GM19193 (cell line): Measurements from ENCODE around the gene ZNF662.

Source experiments
- POLR2A ChIP-seq: IDR thresholded peaks from 4 replicates; pipeline ENCODE4 v1.6.1; 2011; ENCODE audit not compliant: insufficient read depth, insufficient read length; ENCODE audit errors: extremely low read depth

ZNF662 gene

DNA sequence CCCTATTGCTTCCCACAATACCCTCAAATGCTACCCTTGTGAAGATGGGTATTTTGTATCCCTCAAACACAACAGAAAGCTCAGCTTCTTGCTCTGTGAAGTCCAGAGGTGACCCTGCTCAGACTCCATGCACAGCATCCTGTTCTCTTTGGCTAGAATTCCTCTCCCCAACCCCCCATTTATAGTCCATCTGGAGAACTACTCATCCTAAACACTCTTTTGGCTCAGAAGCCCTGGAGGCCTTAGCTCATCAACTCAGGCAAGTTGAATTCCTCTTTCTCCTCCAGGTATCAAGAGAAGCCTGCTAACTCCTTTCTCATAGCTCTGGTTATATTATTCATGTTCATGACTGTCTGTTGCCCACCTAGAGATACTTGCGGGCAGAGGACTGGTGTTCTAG lies 54.8 kb downstream of the ZNF662 start:
- TF ChIP-seq POLR2A, result no peak

DNA sequence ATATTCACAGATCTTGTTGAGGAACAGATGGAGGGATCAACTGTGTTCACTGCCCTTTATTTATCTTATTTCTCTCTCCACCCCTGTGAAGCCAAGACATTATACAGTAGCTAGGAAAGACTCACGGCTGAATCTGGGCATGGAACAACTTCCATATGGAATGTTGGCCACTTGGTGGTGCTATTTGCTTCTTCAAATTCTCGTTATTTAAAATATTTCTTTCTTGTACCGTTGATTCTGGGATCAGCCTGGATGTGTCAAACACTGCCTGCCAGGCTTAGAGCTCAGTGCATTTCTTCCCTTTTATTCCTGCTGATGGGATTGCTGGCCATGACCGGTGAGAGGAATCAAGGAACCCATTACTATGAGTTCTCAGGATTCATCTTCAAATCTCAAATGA lies 55.7 kb downstream of the ZNF662 start:
- no peak for TF ChIP-seq POLR2A

DNA sequence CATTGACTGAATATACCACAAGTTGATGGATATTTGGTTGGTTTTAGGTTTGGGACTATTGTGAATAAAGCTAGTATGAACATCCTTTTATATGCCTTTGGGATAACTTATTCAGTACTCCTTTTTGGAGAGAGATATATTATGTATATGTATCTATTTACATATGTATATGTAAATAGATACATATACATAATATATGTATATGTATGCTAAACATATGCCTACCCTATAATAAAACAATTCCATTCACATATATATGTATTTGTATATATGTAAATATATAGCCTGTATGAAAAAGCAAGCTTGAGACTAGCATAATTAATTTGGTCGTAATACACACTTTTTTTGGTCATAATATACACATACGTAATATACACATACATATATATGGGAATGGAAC lies 57.3 kb downstream of the ZNF662 start:
- TF ChIP-seq POLR2A, result no peak

DNA sequence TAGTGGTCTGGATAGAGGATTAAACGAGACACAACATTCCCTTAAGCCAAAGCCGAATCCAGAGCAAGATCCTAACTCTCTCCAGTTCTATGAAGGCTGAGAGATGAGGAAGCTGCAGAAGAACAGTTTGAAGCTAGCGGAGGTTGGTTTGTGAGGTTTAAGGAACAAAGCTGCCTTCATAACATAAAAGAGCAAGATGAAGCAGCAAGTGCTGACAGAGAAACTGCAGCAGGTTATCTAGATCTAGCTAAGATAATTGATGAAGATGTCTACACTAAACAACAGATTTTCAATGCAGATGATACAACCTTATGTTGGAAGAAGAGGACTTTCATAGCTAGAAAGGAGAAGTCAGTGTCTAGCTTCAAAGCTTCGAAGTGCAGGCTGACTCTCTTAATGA lies 58.3 kb downstream of the ZNF662 start:
- no peak for TF ChIP-seq POLR2A
